K562 (cell line): ENCODE data around the gene SPDEF. TPM values are rescaled to one million over a fixed set of nuclear protein-coding genes. Genes with fewer than 3 reads are reported as not detected.

Experiments used
- ESRRB ChIP-seq: fragments of 250-450 bp; sonication (Bioruptor Pico); IDR thresholded peaks from 2 replicates; pipeline ENCODE4 v1.5.0; 2020; ENCODE audit warnings: mild to moderate bottlenecking, moderate library complexity, borderline replicate concordance
- ETV1 ChIP-seq: fragments of 450-650 bp; conservative IDR thresholded peaks from 2 replicates; pipeline ENCODE4 v1.6.1; 2016; ENCODE audit warnings: missing genetic modification characterization, control low read depth, low read depth, missing compliant biosample characterization
- GABPA ChIP-seq: fragments of 200-800 bp; sonication (Bioruptor generic); conservative IDR thresholded peaks from 2 replicates; pipeline ENCODE4 v1.6.1; 2016; ENCODE audit warnings: low read depth, missing genetic modification characterization, missing compliant biosample characterization
- NR3C1 ChIP-seq: sonication (generic); formaldehyde crosslinking; IDR thresholded peaks from 2 replicates; pipeline ENCODE4 v1.8.1; 2022; ENCODE audit warnings: missing genetic modification reagents
- ZBTB40 ChIP-seq, 2 experiments: fragments of 450-650 bp in 1 of 2; sonication (generic) in 1 of 2; formaldehyde crosslinking in 1 of 2; IDR thresholded peaks; 2 replicates each; pipeline versions ENCODE4 v1.7.1 to v1.9.0; 2016 to 2022; ENCODE audit warnings: inconsistent platforms in 1 of 2, mild to moderate bottlenecking in 1 of 2, missing genetic modification reagents in 1 of 2
- ZNF224 ChIP-seq: sonication (generic); formaldehyde crosslinking; IDR thresholded peaks from 2 replicates; pipeline ENCODE4 v1.8.0; 2022; ENCODE audit warnings: mild to moderate bottlenecking, missing genetic modification reagents
- ZNF512 ChIP-seq: IDR thresholded peaks from 2 replicates; pipeline ENCODE4 v1.6.1; 2016; ENCODE audit warnings: missing genetic modification characterization, missing compliant biosample characterization
- polyA plus RNA-seq, 8 experiments: library from polyadenylated mRNA; depleted of rRNA in 4 of 8; stranded (reverse) in 5 of 8; unstranded in 3 of 8; fragments of >200 nt; fragmentation: Nextera tagmentation in 2 of 8; fragmentation: Illumina TruSeq in 1 of 8; extraction: Ambion mirVana in 2 of 8; extraction: Trizol in 1 of 8; gene quantifications; 2 replicates each; pipeline versions ENCODE4 v1.2.1 to v1.2.3, GENCODE V29; 2011 to 2014; ENCODE audit warnings: inconsistent platforms in 1 of 8, missing spikeins in 1 of 8
- total RNA-seq, 7 experiments: library from RNA; depleted of rRNA in 6 of 7; stranded (reverse); fragments of >200 nt in 6 of 7; fragmentation: Illumina TruSeq in 2 of 7; extraction: Trizol in 2 of 7; gene quantifications; 2 replicates each; pipeline versions ENCODE4 v1.2.1 to v1.2.3, GENCODE V29; 2011 to 2021; ENCODE audit warnings: low replicate concordance in 1 of 7
- TF ChIP-seq, protein P1 (sequence below), 2 experiments: IDR thresholded peaks in 1 of 2; conservative IDR thresholded peaks in 1 of 2; 2 replicates each; pipeline ENCODE4 v1.6.1; 2016; ENCODE audit warnings: low read depth in 2 of 2, mild to moderate bottlenecking in 1 of 2, missing compliant biosample characterization in 1 of 2, missing genetic modification characterization in 1 of 2, moderate library complexity in 1 of 2
- TF ChIP-seq, protein P2 (sequence below): fragments of 450-650 bp; conservative IDR thresholded peaks from 2 replicates; pipeline ENCODE4 v1.6.1; 2016; ENCODE audit warnings: missing genetic modification characterization, low read depth, mild to moderate bottlenecking, control low read depth, missing compliant biosample characterization

The SPDEF gene
- total and polyA plus RNA-seq, 9 of the 15 experiments (the other 6 are each of a cell fraction or from before 2014, with no cell fraction given), result 0.04 to 0.12 (median 0.11) TPM; not detected in 5

DNA sequence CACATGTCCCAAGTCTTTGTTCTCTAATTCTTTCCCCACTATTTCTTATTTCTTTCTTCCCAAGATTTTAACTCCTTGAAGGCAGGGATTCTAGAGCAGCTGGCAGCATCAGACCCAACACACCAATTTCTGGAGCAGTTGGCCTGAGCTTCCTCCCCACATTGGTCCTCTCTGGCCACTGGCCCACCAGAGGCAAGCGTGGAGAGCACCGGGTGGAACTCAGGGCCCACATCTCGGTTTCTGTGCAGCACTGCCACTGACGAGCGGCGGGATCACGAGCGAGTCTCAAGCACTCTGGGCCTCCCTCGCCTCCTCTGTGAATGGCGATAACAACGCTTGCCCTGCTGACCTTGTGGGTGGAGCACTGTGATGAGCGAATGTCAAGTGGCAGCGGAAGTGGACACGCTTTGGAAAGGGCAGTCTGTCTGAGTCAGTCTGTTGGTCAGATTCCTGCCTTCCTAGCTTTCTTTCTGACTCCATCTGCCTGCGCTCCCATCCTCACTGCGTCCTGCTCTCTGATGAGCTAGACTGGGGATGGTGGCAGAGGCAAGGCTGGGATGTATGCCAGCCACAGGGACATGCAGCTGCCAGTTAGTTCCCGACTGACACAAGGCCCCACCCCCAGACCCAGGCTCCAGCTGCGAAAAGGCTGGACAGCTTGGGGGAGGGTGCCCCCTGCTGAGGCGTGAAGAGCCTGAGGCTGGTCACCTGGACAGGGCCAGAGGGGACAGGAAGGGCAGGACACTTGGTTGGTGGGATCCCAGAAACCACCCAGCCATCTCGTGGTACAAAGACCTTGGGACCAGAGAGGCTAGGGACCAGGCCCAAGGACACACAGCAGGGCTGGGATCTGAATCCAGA lies 4.5 kb upstream of the SPDEF start (continued):
- TF ChIP-seq ZBTB40 (IDR thresholded peaks at IDR 0.05), result peak; percentile 61
- TF ChIP-seq ZBTB40 (CRISPR knock-in tag; IDR thresholded peaks at IDR 0.05), result no peak
- TF ChIP-seq, protein P1, sequence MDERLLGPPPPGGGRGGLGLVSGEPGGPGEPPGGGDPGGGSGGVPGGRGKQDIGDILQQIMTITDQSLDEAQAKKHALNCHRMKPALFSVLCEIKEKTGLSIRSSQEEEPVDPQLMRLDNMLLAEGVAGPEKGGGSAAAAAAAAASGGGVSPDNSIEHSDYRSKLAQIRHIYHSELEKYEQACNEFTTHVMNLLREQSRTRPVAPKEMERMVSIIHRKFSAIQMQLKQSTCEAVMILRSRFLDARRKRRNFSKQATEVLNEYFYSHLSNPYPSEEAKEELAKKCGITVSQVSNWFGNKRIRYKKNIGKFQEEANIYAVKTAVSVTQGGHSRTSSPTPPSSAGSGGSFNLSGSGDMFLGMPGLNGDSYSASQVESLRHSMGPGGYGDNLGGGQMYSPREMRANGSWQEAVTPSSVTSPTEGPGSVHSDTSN (CRISPR knock-in tag; IDR thresholded peaks at IDR 0.05; ENCODE audit: low read depth), result no peak
- TF ChIP-seq, protein P1 (tag; conservative IDR thresholded peaks at IDR 0.05; ENCODE audit: low read depth), result peak; percentile 90
- no peak for TF ChIP-seq ZNF224 (CRISPR knock-in tag)
- TF ChIP-seq, protein P2, sequence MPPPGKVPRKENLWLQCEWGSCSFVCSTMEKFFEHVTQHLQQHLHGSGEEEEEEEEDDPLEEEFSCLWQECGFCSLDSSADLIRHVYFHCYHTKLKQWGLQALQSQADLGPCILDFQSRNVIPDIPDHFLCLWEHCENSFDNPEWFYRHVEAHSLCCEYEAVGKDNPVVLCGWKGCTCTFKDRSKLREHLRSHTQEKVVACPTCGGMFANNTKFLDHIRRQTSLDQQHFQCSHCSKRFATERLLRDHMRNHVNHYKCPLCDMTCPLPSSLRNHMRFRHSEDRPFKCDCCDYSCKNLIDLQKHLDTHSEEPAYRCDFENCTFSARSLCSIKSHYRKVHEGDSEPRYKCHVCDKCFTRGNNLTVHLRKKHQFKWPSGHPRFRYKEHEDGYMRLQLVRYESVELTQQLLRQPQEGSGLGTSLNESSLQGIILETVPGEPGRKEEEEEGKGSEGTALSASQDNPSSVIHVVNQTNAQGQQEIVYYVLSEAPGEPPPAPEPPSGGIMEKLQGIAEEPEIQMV (tag), result no peak
- TF ChIP-seq ETV1 (tag), result peak; percentile 97
- 0 out of 2 replicates have a peak, but pooled peaks have one; percentile 50 for TF ChIP-seq ESRRB (CRISPR knock-in tag)
- TF ChIP-seq ZNF512 (tag), result no peak
- TF ChIP-seq GABPA, result peak; percentile 84
- TF ChIP-seq NR3C1 (CRISPR knock-in tag), result no peak
